NT2/D1 (cell line): ENCODE measurements around the gene MED31.

Experiments used
- DNase-seq: peaks from one replicate; pipeline ENCODE4 v3.0.0-alpha.2; 2011; ENCODE audit warnings: low read depth, low spot score
- H3K27me3 ChIP-seq: 2 replicates; pipeline ENCODE4 v1.6.0; 2011; ENCODE audit warnings: mild to moderate bottlenecking; ENCODE audit not compliant: insufficient read length, insufficient read depth
- H3K36me3 ChIP-seq: 2 replicates; pipeline ENCODE4 v1.6.1; 2011; ENCODE audit warnings: mild to moderate bottlenecking, low read length, mixed read lengths; ENCODE audit not compliant: insufficient read depth, insufficient read length
- H3K4me1 ChIP-seq: 2 replicates; pipeline ENCODE4 v1.5.1; 2011; ENCODE audit not compliant: insufficient read depth, insufficient read length
- H3K4me3 ChIP-seq: 2 replicates; pipeline ENCODE4 v1.5.1; 2011; ENCODE audit warnings: low read depth; ENCODE audit not compliant: insufficient read length
- H3K9ac ChIP-seq: 2 replicates; pipeline ENCODE4 v1.6.0; 2011; ENCODE audit warnings: low read depth; ENCODE audit not compliant: insufficient read length
- H3K9me3 ChIP-seq: 2 replicates; pipeline ENCODE4 v1.5.1; 2011; ENCODE audit warnings: mild to moderate bottlenecking, low read length; ENCODE audit not compliant: insufficient read depth
- SUZ12 ChIP-seq: IDR thresholded peaks from 2 replicates; pipeline ENCODE4 v1.6.1; 2011; ENCODE audit not compliant: insufficient read length, insufficient read depth; ENCODE audit errors: extremely low read depth
- YY1 ChIP-seq: IDR thresholded peaks from 2 replicates; pipeline ENCODE4 v1.6.1; 2011; ENCODE audit not compliant: insufficient read length, insufficient read depth
- ZNF274 ChIP-seq: IDR thresholded peaks from 2 replicates; pipeline ENCODE4 v1.6.1; 2011; ENCODE audit warnings: mild to moderate bottlenecking, low read depth, low read length

MED31 gene

DNA sequence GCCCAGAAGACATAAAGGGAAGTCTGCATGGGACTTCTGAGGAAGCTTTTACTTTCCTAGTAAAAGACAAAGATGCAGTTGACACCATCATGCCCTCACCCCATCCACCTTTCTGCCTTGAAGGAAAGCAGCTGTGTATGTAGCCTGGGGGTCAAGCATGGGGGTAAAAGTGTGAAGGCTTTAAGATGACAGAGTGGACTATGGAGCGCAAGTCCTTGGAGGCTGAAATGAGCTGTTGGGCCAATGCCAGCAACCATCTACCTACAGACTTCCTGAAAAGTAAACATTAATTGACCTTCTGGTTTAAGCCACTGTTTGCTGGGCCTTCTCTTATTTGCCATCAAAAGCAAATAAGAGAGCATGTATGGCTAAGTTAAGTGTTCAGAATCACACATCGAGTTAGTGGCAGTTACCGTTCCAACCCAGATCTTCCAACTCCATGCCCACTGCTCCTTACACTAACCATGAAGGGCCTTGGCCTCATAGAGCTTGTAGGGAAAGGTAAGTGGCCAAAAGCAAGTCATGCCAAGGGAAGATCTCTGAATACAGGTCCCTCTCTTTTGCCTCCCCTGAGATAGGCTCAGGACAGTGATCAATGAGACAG is 31.8 kb upstream of the MED31 start:
- TF ChIP-seq ZNF274 (no peak), SUZ12 (no peak), YY1 (no peak)

GRCh38 chr17:6682339-6682738 is 30.9 kb upstream of the MED31 start:
- no peak overlapping the region for H3K4me3 ChIP-seq
- H3K36me3 ChIP-seq: no peaks in the 10 kb centered on the region
- TF ChIP-seq YY1 (no peak), ZNF274 (no peak), SUZ12 (no peak)
- DNase-seq: no peak
- no peaks in the 10 kb centered on the region for H3K4me1 ChIP-seq
- no peak overlapping the region for H3K9ac ChIP-seq
- no peaks in the 10 kb centered on the region for H3K27me3 ChIP-seq
- no peaks in the 10 kb centered on the region for H3K9me3 ChIP-seq

More for the DNA sequence above, 31.8 kb upstream of the MED31 start:
- Histone ChIP-seq H3K27me3 (no peaks in the 10 kb centered on the region), H3K9ac (no peak overlapping the region), H3K4me1 (no peaks in the 10 kb centered on the region), H3K4me3 (no peak overlapping the region), H3K9me3 (no peaks in the 10 kb centered on the region), H3K36me3 (no peaks in the 10 kb centered on the region)
- no peak for DNase-seq

GRCh38 chr17:6681671-6682070 is 30.3 kb upstream of the MED31 start:
- Histone ChIP-seq H3K4me3 (no peak overlapping the region), H3K36me3 (no peaks in the 10 kb centered on the region), H3K4me1 (peaks cover 4% of the 10 kb centered on the region), H3K9ac (no peak overlapping the region), H3K9me3 (no peaks in the 10 kb centered on the region), H3K27me3 (no peaks in the 10 kb centered on the region)
- no peak for DNase-seq
- TF ChIP-seq ZNF274 (no peak), YY1 (no peak)

DNA sequence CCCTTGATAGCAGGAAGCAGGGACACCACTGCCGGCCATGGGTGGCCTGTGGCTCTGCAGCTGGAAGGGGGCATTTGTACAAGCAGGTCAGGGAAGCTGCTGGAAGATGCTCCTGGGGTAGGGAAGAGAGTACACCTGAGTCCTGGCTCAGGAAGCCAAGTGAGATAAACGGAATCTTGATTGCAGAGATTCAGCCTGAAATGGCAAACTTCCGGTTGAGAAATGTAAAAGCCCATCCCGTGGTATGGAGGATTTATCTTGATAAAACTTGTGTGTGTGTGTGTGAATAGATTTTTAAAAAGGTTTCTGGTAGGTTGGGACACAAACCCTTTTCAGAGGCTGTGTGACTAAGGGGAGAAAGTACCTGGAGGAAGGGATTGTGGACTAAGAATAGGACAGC is 29.8 kb upstream of the MED31 start:
- H3K27me3 ChIP-seq: no peaks in the 10 kb centered on the region
- no peaks in the 10 kb centered on the region for H3K36me3 ChIP-seq
- peaks cover 8% of the 10 kb centered on the region for H3K4me1 ChIP-seq
- H3K9ac ChIP-seq: no peak overlapping the region
- DNase-seq: no peak
- TF ChIP-seq SUZ12: no peak
- TF ChIP-seq ZNF274: no peak
- no peak for TF ChIP-seq YY1
- H3K4me3 ChIP-seq: no peak overlapping the region
- H3K9me3 ChIP-seq: no peaks in the 10 kb centered on the region

DNA sequence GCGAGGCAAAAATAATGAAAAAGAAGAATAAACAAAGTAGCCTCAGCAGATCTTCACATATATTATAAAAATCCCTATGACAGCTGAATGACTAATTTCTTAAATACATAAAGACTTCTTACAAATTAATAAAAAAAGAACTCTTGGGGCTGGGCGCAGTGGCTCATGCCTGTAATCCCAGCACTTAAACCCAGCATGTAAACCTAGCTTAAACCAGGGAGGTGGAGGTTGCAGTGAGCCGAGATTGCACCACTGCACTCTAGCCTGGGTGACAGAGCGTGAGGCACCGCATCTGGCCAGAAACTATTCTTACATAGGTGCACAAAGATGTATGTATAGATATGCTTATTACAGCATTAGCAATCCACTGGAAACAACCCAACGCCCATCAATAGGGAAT is 27.8 kb upstream of the MED31 start:
- Histone ChIP-seq H3K4me3 (no peak overlapping the region), H3K9me3 (no peaks in the 10 kb centered on the region), H3K4me1 (peaks cover 8% of the 10 kb centered on the region), H3K27me3 (no peaks in the 10 kb centered on the region), H3K9ac (no peak overlapping the region), H3K36me3 (no peaks in the 10 kb centered on the region)
- TF ChIP-seq ZNF274 (no peak), YY1 (no peak), SUZ12 (no peak)
- no peak for DNase-seq

- Histone ChIP-seq H3K4me3 (no peak overlapping the region), H3K27me3 (no peaks in the 10 kb centered on the region), H3K4me1 (peaks cover 8% of the 10 kb centered on the region), H3K36me3 (no peaks in the 10 kb centered on the region), H3K9me3 (no peaks in the 10 kb centered on the region), H3K9ac (no peak overlapping the region)
- no peak for TF ChIP-seq YY1
- TF ChIP-seq ZNF274: no peak
- TF ChIP-seq SUZ12: no peak
- DNase-seq: no peak
Measured at GRCh38 chr17:6677946-6678345, 26.5 kb upstream of the MED31 start.

DNA sequence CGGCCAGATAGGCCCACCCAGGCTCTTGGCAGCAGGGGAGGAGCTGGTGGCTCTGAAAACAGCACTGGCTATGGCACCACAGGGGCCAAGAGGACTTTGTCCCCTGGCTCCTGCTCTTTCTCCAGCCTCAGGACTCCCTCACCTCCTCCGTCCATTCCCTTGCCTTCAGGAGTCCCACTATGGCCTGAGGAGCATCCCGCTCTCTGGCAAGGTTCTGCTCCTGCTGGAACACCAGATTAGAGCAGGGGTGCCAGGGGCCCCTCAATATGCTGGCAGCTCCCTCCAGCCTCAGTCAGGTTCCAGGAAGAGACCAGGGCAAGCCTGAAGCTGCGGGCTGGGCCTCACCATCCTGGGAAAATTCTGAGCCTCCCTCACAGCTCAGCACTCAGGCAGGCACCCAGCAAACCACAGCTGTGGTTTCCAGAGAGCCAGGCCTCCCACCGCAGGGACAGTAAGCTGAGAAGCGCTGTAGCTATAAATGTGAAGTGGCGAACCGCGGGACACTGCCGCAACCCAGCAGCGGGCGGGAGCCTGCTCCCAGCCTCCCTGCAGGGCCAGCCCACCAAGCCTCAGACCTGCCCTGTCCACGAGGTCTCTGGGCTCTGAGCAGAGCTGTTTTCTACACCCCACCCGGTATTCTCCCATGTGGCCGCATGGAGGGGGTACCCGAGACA is 25.9 kb upstream of the MED31 start:
- no peaks in the 10 kb centered on the region for H3K27me3 ChIP-seq
- peaks cover 8% of the 10 kb centered on the region for H3K4me1 ChIP-seq
- no peaks in the 10 kb centered on the region for H3K9me3 ChIP-seq
- TF ChIP-seq SUZ12 (no peak), ZNF274 (no peak), YY1 (no peak)
- H3K9ac ChIP-seq: no peak overlapping the region
- H3K36me3 ChIP-seq: no peaks in the 10 kb centered on the region
- DNase-seq: no peak
- H3K4me3 ChIP-seq: no peak overlapping the region
